Measurements from ENCODE around the gene SPIB.

Gene SPIB

GRCh38 chr19:50457300-50457699 lies 38.6 kb downstream of the SPIB start:
- no peaks in the 10 kb centered on the region for H3K9me3 ChIP-seq (ENCODE audit: control insufficient read depth in 1 of 2, low read length in 2 of 2)
- no peak overlapping the region for H3K27ac ChIP-seq (ENCODE audit: low read depth, low read length)
- H3K4me1 ChIP-seq (ENCODE audit: control insufficient read depth in 1 of 2, insufficient read depth in 2 of 2, low read length in 2 of 2), result no peaks in the 10 kb centered on the region
- no peaks in the 10 kb centered on the region for H3K36me3 ChIP-seq (ENCODE audit: control insufficient read depth in 1 of 2, insufficient read depth in 2 of 2, low read length in 2 of 2)
- H3K4me3 ChIP-seq (ENCODE audit: low read depth in 1 of 2, low read length in 2 of 2), result no peak overlapping the region
- peaks cover 9 to 12% of the 10 kb centered on the region in 2 donors for H3K27me3 ChIP-seq (ENCODE audit: control insufficient read depth in 1 of 2, insufficient read depth in 2 of 2, low read length in 2 of 2)
- no peak overlapping the region for H3K9ac ChIP-seq (ENCODE audit: low read depth in 1 of 2, low read length in 2 of 2)

- no peaks in the 10 kb centered on the region for H3K9me3 ChIP-seq (ENCODE audit: control insufficient read depth in 1 of 2, low read length in 2 of 2)
These were observed 39.8 kb downstream of the SPIB start for GRCh38 chr19:50458396-50459066.

GRCh38 chr19:50459067-50459456 lies 40.3 kb downstream of the SPIB start:
- H3K9ac ChIP-seq (ENCODE audit: low read depth in 1 of 2, low read length in 2 of 2), result no peak overlapping the region
- H3K27me3 ChIP-seq (ENCODE audit: control insufficient read depth in 1 of 2, insufficient read depth in 2 of 2, low read length in 2 of 2), result peaks cover 9 to 12% of the 10 kb centered on the region in 2 donors
- H3K27ac ChIP-seq (ENCODE audit: low read depth, low read length), result no peak overlapping the region
- no peak overlapping the region for H3K4me3 ChIP-seq (ENCODE audit: low read depth in 1 of 2, low read length in 2 of 2)
- H3K4me1 ChIP-seq (ENCODE audit: control insufficient read depth in 1 of 2, insufficient read depth in 2 of 2, low read length in 2 of 2), result peaks cover 0 to 2% of the 10 kb centered on the region in 2 donors
- no peaks in the 10 kb centered on the region for H3K36me3 ChIP-seq (ENCODE audit: control insufficient read depth in 1 of 2, insufficient read depth in 2 of 2, low read length in 2 of 2)
- H3K9me3 ChIP-seq (ENCODE audit: control insufficient read depth in 1 of 2, low read length in 2 of 2), result no peaks in the 10 kb centered on the region

More at GRCh38 chr19:50458396-50459066, 39.8 kb downstream of the SPIB start:
- Histone ChIP-seq H3K4me1 (ENCODE audit: control insufficient read depth in 1 of 2, insufficient read depth in 2 of 2, low read length in 2 of 2) (no peaks in the 10 kb centered on the region), H3K9ac (ENCODE audit: low read depth in 1 of 2, low read length in 2 of 2) (no peak overlapping the region), H3K27ac (ENCODE audit: low read depth, low read length) (no peak overlapping the region), H3K27me3 (ENCODE audit: control insufficient read depth in 1 of 2, insufficient read depth in 2 of 2, low read length in 2 of 2) (peaks cover 9 to 12% of the 10 kb centered on the region in 2 donors), H3K4me3 (ENCODE audit: low read depth in 1 of 2, low read length in 2 of 2) (no peak overlapping the region), H3K36me3 (ENCODE audit: control insufficient read depth in 1 of 2, insufficient read depth in 2 of 2, low read length in 2 of 2) (no peaks in the 10 kb centered on the region)

GRCh38 chr19:50459638-50460037 lies 40.9 kb downstream of the SPIB start:
- Histone ChIP-seq H3K4me1 (ENCODE audit: control insufficient read depth in 1 of 2, insufficient read depth in 2 of 2, low read length in 2 of 2) (peaks cover 4 to 8% of the 10 kb centered on the region in 2 donors), H3K27me3 (ENCODE audit: control insufficient read depth in 1 of 2, insufficient read depth in 2 of 2, low read length in 2 of 2) (peaks cover 9 to 12% of the 10 kb centered on the region in 2 donors), H3K36me3 (ENCODE audit: control insufficient read depth in 1 of 2, insufficient read depth in 2 of 2, low read length in 2 of 2) (no peaks in the 10 kb centered on the region)

GRCh38 chr19:50460161-50460765 lies 41.5 kb downstream of the SPIB start:
- no peak overlapping the region for H3K4me3 ChIP-seq (ENCODE audit: low read depth in 1 of 2, low read length in 2 of 2)
- H3K9me3 ChIP-seq (ENCODE audit: control insufficient read depth in 1 of 2, low read length in 2 of 2), result no peaks in the 10 kb centered on the region
- H3K4me1 ChIP-seq (ENCODE audit: control insufficient read depth in 1 of 2, insufficient read depth in 2 of 2, low read length in 2 of 2), result peaks cover 11 to 12% of the 10 kb centered on the region in 2 donors
- H3K9ac ChIP-seq (ENCODE audit: low read depth in 1 of 2, low read length in 2 of 2), result no peak overlapping the region
- no peak overlapping the region for H3K27ac ChIP-seq (ENCODE audit: low read depth, low read length)
- H3K27me3 ChIP-seq (ENCODE audit: control insufficient read depth in 1 of 2, insufficient read depth in 2 of 2, low read length in 2 of 2), result peaks cover 9 to 12% of the 10 kb centered on the region in 2 donors
- no peaks in the 10 kb centered on the region for H3K36me3 ChIP-seq (ENCODE audit: control insufficient read depth in 1 of 2, insufficient read depth in 2 of 2, low read length in 2 of 2)

More at GRCh38 chr19:50459638-50460037, 40.9 kb downstream of the SPIB start:
- no peaks in the 10 kb centered on the region for H3K9me3 ChIP-seq (ENCODE audit: control insufficient read depth in 1 of 2, low read length in 2 of 2)
- no peak overlapping the region for H3K4me3 ChIP-seq (ENCODE audit: low read depth in 1 of 2, low read length in 2 of 2)
- H3K27ac ChIP-seq (ENCODE audit: low read depth, low read length), result no peak overlapping the region
- H3K9ac ChIP-seq (ENCODE audit: low read depth in 1 of 2, low read length in 2 of 2), result no peak overlapping the region

GRCh38 chr19:50461066-50461875 lies 42.5 kb downstream of the SPIB start:
- H3K27me3 ChIP-seq (ENCODE audit: control insufficient read depth in 1 of 2, insufficient read depth in 2 of 2, low read length in 2 of 2), result peaks cover 9 to 12% of the 10 kb centered on the region in 2 donors
- H3K4me1 ChIP-seq (ENCODE audit: control insufficient read depth in 1 of 2, insufficient read depth in 2 of 2, low read length in 2 of 2), result peaks cover 18 to 21% of the 10 kb centered on the region in 2 donors
- no peak overlapping the region for H3K9ac ChIP-seq (ENCODE audit: low read depth in 1 of 2, low read length in 2 of 2)
- no peak overlapping the region for H3K4me3 ChIP-seq (ENCODE audit: low read depth in 1 of 2, low read length in 2 of 2)
- H3K27ac ChIP-seq (ENCODE audit: low read depth, low read length), result no peak overlapping the region
- no peaks in the 10 kb centered on the region for H3K9me3 ChIP-seq (ENCODE audit: control insufficient read depth in 1 of 2, low read length in 2 of 2)
- H3K36me3 ChIP-seq (ENCODE audit: control insufficient read depth in 1 of 2, insufficient read depth in 2 of 2, low read length in 2 of 2), result no peaks in the 10 kb centered on the region

- Histone ChIP-seq H3K36me3 (ENCODE audit: control insufficient read depth in 1 of 2, insufficient read depth in 2 of 2, low read length in 2 of 2) (no peaks in the 10 kb centered on the region), H3K4me1 (ENCODE audit: control insufficient read depth in 1 of 2, insufficient read depth in 2 of 2, low read length in 2 of 2) (peaks cover 26 to 30% of the 10 kb centered on the region in 2 donors), H3K27me3 (ENCODE audit: control insufficient read depth in 1 of 2, insufficient read depth in 2 of 2, low read length in 2 of 2) (peaks cover 0 to 4% of the 10 kb centered on the region in 2 donors), H3K9ac (ENCODE audit: low read depth in 1 of 2, low read length in 2 of 2) (no peak overlapping the region), H3K9me3 (ENCODE audit: control insufficient read depth in 1 of 2, low read length in 2 of 2) (no peaks in the 10 kb centered on the region), H3K27ac (ENCODE audit: low read depth, low read length) (no peak overlapping the region), H3K4me3 (ENCODE audit: low read depth in 1 of 2, low read length in 2 of 2) (no peak overlapping the region)
These were observed 44.2 kb downstream of the SPIB start for GRCh38 chr19:50462970-50463369.

- Histone ChIP-seq H3K36me3 (ENCODE audit: control insufficient read depth in 1 of 2, insufficient read depth in 2 of 2, low read length in 2 of 2) (no peaks in the 10 kb centered on the region), H3K27me3 (ENCODE audit: control insufficient read depth in 1 of 2, insufficient read depth in 2 of 2, low read length in 2 of 2) (no peaks in the 10 kb centered on the region), H3K4me3 (ENCODE audit: low read depth in 1 of 2, low read length in 2 of 2) (no peak overlapping the region), H3K27ac (ENCODE audit: low read depth, low read length) (no peak overlapping the region), H3K4me1 (ENCODE audit: control insufficient read depth in 1 of 2, insufficient read depth in 2 of 2, low read length in 2 of 2) (peaks cover 26 to 30% of the 10 kb centered on the region in 2 donors), H3K9ac (ENCODE audit: low read depth in 1 of 2, low read length in 2 of 2) (no peak overlapping the region), H3K9me3 (ENCODE audit: control insufficient read depth in 1 of 2, low read length in 2 of 2) (no peaks in the 10 kb centered on the region)
These were observed 45.6 kb downstream of the SPIB start for GRCh38 chr19:50464348-50464747.

GRCh38 chr19:50465000-50465399 lies 46.3 kb downstream of the SPIB start:
- Histone ChIP-seq H3K9me3 (ENCODE audit: control insufficient read depth in 1 of 2, low read length in 2 of 2) (no peaks in the 10 kb centered on the region), H3K27me3 (ENCODE audit: control insufficient read depth in 1 of 2, insufficient read depth in 2 of 2, low read length in 2 of 2) (no peaks in the 10 kb centered on the region), H3K36me3 (ENCODE audit: control insufficient read depth in 1 of 2, insufficient read depth in 2 of 2, low read length in 2 of 2) (no peaks in the 10 kb centered on the region), H3K4me1 (ENCODE audit: control insufficient read depth in 1 of 2, insufficient read depth in 2 of 2, low read length in 2 of 2) (peaks cover 26 to 30% of the 10 kb centered on the region in 2 donors), H3K4me3 (ENCODE audit: low read depth in 1 of 2, low read length in 2 of 2) (no peak overlapping the region), H3K9ac (ENCODE audit: low read depth in 1 of 2, low read length in 2 of 2) (no peak overlapping the region), H3K27ac (ENCODE audit: low read depth, low read length) (no peak overlapping the region)
